GM23338 (cell line): ENCODE results near the gene GSDMA. TPM values are rescaled to one million over a fixed set of nuclear protein-coding genes. Genes with fewer than 3 reads are reported as not detected.

Source experiments
- EZH2 ChIP-seq: fragments of 200-600 bp; sonication (generic); IDR thresholded peaks from one replicate; pipeline ENCODE4 v1.8.0; 2017; ENCODE audit warnings: antibody characterized with exemption, mild to moderate bottlenecking, low read depth; ENCODE audit not compliant: unreplicated experiment
- REST ChIP-seq: IDR thresholded peaks from one replicate; pipeline ENCODE4 v1.6.1; 2018; ENCODE audit warnings: antibody characterized with exemption; ENCODE audit not compliant: unreplicated experiment
- ZNF462 ChIP-seq: fragments of 250-450 bp; sonication (Bioruptor Pico); IDR thresholded peaks from 2 replicates; pipeline ENCODE4 v1.5.0; 2020; ENCODE audit warnings: mild to moderate bottlenecking, moderate library complexity
- polyA plus RNA-seq: library from polyadenylated mRNA; unstranded; fragments of >200 nt; fragmentation: Nextera tagmentation; extraction: Ambion mirVana; gene quantifications from 2 replicates; pipeline ENCODE4 v1.2.1, GENCODE V29; 2016
- total RNA-seq: library from RNA; depleted of rRNA; stranded (reverse); fragments of >200 nt; shearing (Covaris generic); gene quantifications from 2 replicates; pipeline ENCODE4 v1.2.3, GENCODE V29; 2014

Gene GSDMA
- total and polyA plus RNA-seq, 2 experiments from 2014 or later = not detected

GRCh38 chr17:40025991-40026815 is 63.4 kb downstream of the GSDMA start (continued):
- no peak for TF ChIP-seq ZNF462 (CRISPR knock-in tag)
- TF ChIP-seq EZH2 = no peak
- no peak for TF ChIP-seq REST
